Activated CD4-positive, CD25-positive, alpha-beta regulatory T cell treated with anti-CD3 and anti-CD28 coated beads, Interleukin-2, amount 50 U/mL, for 24 hours (primary cell): ENCODE data around the gene RPS6KB2.
"Not testable (repeated sequence)": the region's sequence is repeated elsewhere in the genome, so short reads cannot be mapped to it uniquely, and the experiment has no call there.

Experiments used
- ATAC-seq, 2 donors: fragments of 150-1000 bp; cut with Tn5 transposase; one replicate each; pipeline ENCODE4 v1.10.0; 2021; ENCODE audit warnings: mild to moderate bottlenecking in 1 of 2, moderate library complexity in 1 of 2

The RPS6KB2 gene

DNA sequence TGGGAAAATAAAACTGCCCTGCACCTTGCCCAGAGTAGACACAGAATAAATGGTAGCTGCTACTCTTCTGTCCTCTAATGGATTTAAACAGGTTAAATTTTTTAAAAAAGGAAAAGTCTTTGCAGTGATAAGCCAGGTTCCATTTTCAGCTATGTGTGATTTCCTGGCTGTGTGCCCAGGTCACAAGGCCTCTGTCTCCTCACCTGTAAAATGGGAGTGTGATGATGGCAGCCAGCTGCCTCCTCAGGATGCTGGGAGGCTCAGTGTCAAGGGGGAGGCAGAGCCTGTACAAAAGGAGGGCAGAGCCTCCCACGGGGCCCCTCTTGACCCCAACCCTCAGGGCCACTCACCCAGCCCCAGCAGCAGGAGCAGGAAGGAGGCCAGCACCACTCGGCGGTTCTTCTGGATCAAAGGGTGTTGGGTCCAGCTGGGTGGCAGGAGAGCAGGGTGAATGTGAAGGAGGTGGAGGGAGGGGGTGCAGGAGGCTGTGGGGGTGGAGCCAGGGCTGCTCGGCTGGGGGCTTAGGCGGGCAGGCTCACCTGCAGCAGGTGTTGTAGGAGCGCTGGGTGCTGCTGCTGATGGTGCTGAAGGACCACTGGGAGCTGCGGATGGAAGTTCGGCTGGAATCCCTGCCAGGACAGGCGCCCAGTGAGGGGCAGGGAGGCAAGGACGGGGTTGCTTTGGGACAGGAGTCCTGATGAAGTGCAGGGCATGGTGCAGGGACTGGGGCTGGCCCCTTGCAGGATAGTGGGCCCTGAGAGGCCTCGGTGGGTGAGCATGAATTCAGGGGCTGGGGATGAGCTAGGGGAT, 38.9 kb downstream of the RPS6KB2 start:
- no peak for ATAC-seq

DNA sequence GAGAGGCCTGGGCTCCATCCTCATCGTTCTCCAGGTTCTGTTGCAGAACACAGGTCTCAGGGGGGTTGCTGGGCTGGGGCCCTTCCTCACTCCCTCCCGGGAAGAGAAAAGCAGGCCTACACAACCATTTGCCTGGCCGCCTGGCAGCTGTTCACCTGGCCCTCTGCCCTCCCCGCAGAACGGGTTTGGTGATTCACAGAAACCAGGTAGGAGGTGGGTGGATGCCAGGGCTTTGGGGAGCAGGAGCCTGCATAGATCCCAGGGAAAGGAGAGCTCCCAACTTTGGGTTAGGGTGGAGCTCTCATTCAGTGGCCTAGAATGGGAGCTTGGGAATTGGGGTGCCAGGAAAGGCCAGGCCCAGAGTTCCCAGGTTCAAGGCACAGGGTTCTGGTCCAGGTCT, 39.8 kb downstream of the RPS6KB2 start:
- no peak for ATAC-seq

DNA sequence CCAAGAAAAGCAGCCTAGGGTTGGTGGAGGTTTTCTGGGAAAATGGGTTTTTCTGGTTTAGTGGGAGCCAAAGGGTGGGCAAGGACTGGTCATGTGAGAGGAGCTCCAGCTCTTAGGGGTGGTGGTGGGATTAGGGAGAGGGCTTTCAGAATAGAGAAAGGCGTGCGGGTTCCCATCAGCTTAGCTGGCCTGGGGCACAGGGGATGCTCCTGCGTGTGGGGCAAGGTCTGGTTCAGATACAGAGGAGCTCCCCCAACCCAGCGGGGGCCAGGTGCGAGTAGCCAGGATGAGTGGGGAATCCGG, 40.1 kb downstream of the RPS6KB2 start:
- ATAC-seq, result peak in 1 of 2 donors; percentile 2

DNA sequence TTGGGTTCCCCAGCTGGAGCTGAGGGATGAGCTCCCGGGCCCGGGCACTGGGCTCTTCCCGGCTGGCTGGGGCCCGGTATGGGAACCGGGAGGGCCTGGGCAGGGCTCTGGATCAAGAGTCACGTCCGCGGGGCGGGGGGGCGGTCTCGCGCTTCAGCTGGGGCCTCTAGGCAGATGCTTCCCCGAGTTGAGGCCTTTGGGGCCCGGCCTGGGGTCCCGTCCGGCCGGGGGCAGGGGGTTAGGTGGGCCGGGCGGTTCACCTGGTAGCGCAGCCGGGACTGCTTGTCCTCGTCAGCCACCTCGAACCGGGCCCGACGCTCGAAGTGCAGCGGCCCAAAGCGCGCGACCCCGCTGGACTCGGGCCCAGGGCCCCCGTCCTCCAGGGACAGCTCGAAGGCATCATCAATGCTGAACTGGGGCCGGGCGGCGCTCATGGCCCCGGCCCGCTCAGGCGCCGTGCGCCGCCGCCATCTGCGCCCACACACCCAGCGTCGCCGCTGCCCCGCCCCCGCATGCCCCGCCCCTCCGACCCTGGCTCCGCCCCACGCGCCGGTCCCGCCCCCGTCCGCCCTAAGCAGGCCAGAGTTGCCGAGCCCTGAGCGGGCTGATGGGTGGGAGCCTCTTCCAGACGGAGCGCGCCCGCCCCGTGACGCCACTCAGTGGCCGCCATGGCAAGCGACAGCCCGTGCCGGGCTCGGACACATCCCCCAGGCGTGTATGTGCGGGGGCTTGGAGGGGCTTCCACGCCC, 40.6 kb downstream of the RPS6KB2 start, which contains the start of gene TMEM134:
TSS of gene TMEM134 (minus strand) at position 493 of the 749 bp plus-strand sequence. CDS start at position 434, 59 bp downstream.
- peak; percentile 83 to 85 for ATAC-seq

DNA sequence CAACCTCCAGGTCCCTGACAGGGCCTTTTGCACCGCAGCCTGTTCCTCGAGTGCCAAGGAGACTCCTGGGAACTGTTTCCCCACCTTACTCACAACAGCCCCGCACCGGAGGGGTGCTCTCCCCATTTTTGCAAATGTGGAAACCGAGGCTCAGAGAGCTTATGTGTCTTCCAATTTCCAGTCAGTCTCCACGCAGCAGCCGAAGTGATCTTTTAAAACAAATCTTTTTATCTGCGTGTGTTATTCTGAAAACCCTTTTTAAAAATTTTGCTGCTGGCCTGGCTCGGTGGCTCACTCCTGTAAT, 41.2 kb downstream of the RPS6KB2 start:
- ATAC-seq, result no peak

DNA sequence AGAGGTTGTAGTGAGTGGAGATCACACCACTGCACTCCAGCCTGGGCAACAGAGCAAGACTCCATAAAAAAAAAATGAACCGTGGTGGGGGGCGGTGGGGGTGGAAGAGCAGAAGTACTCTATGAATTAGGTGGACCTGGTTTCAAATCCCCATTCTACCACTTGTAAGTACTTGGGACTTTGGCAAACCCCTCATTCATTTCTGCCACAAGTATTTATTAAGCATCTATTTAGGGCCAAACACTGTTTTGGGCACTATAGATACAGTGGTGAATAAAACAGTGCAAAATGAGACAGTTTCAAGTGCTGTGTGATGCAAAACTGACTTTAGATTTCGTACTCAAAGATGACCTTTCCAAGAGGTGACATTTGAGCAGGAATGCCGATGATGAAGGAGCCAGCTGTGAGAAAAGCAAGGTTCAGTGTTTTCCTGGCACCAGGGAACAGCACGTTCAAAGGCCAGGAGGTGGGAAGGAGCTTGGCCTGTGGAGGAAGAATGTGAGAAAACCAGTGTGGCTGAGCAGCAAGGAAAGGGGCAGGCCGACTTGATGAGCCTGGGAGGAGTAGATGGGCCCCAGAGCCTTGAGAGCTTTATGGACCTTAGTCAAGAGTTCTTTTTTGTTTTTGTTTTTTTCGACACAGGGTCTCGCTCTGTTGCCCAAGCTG, 42.2 kb downstream of the RPS6KB2 start:
- no peak for ATAC-seq

DNA sequence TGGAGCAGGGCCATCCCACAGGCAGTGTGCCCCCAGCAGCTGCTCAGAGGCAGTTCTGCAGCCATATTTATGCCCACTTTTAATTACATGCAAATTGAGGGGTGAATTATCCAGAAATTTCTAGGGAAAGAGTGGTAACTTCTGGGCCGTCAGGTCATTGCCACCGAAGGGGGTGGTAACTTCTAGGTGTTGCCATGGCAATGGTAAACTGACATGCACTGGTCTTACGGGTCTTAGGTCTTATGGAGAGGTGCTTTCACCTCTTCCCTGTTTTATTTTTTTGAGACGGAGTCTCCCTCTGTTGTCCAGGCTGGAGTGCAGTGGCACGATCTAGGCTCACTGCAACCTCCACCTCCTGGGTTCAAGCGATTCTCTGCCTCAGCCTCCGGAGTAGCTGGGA, 44.6 kb downstream of the RPS6KB2 start:
- no peak for ATAC-seq

DNA sequence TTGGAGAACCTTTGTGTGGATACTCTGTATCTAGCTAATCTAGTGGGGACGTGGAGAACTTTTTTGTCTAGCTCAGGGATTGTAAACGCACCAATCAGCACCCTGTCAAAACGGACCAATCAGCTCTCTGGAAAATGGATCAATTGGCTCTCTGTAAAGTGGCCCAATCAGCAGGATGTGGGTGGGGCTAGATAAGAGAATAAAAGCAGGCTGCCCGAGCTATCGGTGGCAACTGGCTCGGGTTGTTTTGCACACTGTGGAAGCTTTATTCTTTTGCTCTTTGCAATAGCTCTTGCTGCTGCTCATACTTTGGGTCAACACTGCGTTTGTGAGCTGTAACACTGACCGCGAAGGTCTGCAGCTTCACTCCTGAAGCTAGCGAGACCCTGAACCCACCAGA, 48.4 kb downstream of the RPS6KB2 start:
- ATAC-seq, result not testable (repeated sequence)

DNA sequence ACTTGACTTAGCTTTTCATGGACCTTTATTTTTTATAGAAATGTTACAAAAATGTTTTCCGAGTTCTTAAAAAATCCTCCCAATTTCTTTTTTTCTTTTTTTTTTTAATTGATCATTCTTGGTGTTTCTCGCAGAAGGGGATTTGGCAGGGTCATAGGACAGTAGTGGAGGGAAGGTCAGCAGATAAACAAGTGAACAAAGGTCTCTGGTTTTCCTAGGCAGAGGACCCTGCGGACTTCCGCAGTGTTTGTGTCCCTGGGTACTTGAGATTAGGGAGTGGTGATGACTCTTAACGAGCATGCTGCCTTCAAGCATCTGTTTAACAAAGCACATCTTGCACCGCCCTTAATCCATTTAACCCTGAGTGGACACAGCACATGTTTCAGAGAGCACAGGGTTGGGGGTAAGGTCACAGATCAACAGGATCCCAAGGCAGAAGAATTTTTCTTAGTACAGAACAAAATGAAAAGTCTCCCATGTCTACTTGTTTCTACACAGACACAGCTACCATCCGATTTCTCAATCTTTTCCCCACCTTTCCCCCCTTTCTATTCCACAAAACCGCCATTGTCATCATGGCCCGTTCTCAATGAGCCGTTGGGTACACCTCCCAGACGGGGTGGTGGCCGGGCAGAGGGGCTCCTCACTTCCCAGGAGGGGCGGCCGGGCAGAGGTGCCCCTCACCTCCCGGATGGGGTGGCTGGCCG, 49.2 kb downstream of the RPS6KB2 start:
- ATAC-seq, result not testable (repeated sequence)

DNA sequence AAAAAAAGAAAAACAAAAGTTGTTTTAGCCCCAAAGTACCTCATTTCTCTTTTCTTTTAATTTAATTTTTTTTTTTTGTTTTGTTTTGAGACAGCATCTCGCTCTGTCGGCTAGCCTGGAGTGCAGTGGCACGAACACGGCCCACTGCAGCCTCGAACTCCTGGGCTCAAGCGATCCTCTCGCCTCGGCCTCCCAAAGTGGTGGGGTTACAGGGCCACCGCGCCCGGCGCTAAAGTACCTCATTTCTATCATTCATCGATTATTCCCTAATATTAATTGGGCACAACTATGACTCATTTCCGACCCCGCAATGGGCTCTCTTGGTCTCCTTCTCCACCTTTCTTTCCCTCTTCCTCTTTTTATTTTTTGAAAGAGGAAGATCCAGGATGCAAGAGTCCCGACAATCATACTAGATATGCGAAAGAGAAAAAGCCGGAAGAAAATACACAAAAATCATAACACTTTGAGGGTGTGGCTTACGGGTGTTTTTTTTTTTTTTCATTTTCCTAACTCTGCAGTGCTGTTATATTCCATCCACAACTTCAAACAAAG, 54.1 kb downstream of the RPS6KB2 start:
- ATAC-seq, result peak; percentile 1 to 2

DNA sequence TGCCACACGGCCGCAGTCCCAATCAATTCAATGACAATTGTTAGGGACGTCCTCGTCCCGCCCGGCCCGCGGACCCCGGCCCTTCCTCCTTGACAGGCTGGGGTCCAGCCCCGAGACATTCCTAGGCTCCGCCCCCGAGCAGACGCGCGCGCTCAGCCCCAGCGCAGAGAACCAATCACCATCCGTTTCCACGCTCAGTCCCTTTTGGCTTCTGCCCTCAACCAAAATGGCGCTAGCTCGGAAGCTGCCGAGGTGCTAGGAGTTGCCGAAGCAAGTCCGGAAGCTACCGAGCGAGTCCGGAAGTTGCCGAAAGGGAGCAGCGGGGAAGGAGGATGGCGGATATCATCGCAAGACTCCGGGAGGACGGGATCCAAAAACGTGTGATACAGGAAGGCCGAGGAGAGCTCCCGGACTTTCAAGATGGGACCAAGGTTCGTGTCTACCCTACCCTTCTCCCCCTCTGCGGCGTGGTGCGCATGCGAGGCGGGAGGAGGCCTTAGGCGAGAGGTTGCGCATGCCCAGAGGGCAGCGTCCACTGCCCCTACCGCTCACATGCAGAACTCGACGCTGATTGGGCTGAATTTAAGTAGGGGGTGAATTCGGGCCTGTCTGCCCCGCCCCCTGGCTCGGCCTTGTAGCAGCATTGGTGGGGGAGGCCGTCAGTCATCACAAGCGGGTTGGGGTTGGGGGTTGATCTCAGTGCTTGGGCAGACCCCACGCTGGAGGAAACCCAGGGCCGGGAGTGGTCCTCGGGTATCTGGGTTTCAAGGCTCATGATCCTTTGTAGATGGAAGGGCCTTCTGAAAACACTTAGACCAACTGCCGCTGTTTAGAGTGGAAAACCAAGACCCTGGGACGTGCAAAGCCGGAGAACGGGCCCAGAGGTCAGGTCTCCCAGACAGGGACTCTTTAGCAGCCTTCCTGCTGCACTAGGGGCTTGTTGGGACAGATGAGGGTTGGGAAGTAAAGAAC, 54.8 kb downstream of the RPS6KB2 start, which contains the start of gene AIP:
TSS of gene AIP (plus strand) at position 200 of the 972 bp plus-strand sequence. CDS start at position 333, 133 bp downstream.
- peak; percentile 76 to 78 for ATAC-seq

DNA sequence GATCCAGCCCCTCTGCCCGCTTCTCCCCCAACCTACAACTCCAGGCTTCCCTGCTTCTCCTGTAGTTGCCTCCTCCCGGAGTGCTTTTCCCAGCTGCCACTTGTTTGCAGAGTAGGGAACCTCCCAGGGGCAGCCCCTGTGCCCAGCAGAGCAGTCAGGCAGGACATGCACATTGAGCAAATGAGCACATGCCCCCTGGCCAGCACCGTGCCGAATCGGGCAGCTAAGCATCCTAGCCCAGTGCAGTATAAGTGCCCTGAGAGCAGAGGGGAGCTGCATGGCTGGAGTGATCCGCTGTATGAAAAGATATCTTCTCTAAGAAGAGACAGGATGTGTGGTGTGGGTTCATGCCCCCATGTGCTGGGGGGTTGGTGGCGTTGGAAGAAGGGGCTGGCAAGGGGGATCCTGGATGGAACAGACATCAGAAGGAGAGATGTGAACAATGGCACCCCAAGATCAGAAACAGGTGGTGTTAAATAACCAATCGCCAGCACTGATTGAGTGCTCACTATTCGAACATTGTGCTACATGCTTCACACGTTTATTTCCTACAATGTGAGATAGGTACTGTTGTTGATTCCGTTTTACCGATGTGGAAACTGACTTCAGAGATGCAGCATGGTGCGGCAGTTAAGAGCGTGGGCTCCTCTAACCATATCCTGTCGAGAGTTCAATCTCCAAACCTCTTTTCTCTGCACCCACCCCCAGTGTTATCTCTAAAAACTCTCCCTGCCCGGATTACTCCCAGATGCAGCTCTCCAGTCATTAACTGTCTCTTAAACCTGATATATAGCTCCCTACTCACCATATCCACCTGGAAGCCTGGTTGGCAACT, 55.8 kb downstream of the RPS6KB2 start:
- peak in 1 of 2 donors; percentile 3 for ATAC-seq

DNA sequence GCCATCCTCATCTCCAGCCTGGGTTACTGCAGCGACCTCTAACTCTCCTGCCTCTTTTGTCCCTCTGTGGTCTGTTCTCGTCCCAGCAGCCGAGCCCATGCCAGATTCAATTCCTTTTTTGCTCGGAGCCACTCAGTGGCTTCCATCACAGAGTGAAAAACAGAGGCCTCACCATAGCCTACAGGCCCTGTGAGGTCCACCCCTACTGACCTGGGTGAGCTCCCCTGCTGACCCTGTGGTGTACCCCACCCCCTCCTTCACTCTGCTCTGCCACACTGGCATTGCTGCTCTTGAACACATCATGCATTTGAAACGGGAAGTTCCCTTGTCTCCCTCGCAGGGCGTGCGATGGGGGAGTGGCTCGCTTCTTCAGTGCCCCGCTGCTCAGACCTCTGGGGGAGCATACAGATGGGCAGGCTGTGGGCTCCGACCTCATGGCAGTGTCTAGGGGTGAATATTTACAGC, 56.6 kb downstream of the RPS6KB2 start:
- ATAC-seq, result peak; percentile 11 to 14
